ENCODE results near the gene GOLPH3L.
A peak's percentile ranks its signal among the peaks of the same experiment; 100 is the strongest.

Gene GOLPH3L

DNA sequence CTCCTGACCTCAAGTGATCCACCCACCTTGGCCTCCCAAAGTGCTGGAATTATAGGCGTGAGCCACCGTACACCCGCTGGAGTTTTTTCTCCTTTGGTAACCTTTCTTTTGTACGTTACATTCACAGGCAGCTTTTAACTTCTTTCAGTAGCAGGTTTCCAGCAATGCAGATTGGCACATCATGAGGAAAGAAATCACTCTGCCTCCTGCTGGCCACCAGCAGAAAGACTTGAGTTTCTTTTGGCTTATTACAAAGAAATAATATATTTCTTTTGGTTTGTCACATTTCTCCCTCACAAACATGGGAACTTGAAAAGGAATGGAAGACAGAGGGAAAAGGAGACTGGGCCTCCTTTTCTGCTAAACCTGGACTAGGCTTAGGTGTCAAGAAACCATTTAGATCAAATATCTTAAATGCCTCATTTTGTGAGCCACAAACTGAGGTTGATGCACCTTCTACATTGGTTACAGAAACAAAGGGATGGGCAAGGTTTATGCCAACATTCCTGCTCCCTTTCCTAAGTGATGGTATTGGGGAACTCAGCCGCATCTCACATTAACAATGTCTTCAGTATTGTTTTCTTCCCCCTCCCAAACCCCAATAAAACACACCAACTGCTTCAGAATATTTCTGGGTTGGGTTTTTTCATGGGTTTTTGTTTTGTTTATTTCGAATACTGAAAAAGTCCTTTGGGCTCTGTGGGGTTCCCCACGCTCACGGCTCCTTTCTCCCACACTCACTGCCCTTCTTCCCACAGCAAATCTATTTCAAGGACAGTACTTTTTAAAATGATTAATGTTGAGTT lies 75.3 kb downstream of the GOLPH3L start:
- peak; percentile 29; the same call in 2 of the 3 replicates for ATAC-seq
- TF ChIP-seq ZFP3 (CRISPR knock-in tag; IDR thresholded peaks at IDR 0.05) (no peak), OSR1 (CRISPR knock-in tag; IDR thresholded peaks at IDR 0.05) (no peak), BACH2 (CRISPR knock-in tag; IDR thresholded peaks at IDR 0.05; ENCODE audit: borderline replicate concordance) (no peak), ZC3H10 (CRISPR knock-in tag; IDR thresholded peaks at IDR 0.05) (no peak), RARB (CRISPR knock-in tag; IDR thresholded peaks at IDR 0.05) (no peak), PATZ1 (CRISPR knock-in tag; IDR thresholded peaks at IDR 0.05; ENCODE audit: borderline replicate concordance) (no peak), CSRNP3 (CRISPR knock-in tag; IDR thresholded peaks at IDR 0.05) (no peak)

- ATAC-seq: no peak
- TF ChIP-seq CSDC2 (CRISPR knock-in tag; IDR thresholded peaks at IDR 0.05): no peak
Observed at GRCh38 chr1:150620919-150621318, 76.0 kb downstream of the GOLPH3L start.

DNA sequence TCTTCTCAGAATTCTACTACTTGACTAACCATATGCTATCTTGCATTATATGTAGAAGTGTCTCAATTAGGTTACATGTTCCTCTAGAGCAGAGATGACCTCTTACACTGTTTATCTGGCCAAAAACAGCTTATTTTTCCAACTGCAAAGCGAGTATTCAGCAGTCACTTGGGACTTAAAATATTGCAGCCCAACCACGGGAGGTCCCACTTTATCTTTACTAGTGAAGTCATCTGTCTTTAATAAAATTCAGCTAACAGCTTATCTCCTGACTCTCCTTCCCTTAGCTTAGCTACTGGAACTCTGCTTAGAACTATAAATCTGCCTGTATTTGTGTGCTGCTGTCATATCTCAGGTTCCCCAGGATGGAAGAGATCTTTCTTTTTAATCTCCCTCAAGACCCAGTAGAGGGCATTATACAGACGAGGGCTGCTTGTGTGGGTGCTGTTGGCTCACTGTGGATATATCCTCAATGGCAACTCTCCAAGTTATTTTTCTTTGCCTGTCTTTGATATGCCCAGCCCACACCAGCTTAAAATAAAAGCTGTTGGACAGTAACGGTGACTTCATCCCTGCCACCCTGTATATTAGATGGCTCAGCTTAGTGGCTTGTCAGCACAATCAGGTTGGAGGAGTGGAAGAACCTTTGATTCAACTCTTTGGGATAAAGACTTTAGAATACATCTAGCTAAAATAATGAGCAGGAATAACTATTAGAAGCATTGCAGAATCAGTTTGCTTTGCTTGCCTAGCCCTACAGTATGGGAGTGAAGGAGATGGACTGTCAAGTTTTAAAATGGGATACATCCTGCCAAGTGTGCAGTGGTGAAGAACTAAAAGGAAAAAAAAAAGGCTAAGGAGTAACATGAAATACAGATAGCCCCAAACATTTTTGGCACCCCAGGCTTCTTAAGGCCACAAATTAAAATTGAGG lies 77.1 kb downstream of the GOLPH3L start:
- ATAC-seq: peak; percentile 92

DNA sequence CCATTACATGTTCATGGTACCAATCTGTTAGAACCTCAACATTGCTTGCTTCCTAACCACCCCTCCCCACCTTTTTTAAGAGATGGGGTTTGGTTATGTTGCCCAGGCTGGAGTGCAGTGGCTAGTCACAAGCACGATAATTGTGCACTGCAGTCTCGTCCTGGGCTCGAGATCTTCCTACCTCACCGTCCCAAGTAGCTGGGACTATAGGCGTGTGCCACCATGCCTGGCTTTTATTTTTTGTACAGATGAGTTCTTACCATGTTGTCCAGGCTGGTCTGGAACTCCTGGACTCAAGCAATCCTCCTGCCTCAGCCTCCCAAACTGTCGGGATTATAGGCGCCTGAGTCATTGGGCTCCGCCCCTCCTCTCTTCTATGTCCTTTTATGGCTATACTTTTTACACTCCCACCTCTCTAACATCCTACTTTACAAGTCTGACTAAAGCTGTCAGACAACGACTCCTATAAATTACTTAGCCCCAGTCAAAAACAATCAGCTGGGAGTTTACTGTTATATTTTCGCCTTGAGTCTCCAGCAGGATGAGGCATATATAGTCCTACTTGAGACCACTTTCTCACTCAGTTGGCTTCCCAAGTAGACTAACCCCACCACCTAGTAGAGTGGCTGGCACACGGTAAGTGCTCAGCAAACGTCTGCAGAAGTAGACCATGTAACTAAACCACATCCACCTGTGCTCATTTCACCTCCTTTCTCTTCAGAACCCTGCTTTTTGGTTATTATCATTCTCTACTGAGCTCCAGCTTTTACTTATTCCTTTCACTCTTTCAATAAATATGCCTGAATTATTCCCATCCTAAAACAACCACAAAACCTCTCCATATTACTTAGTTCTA lies 81.4 kb downstream of the GOLPH3L start:
- ATAC-seq: no peak
- no peak for TF ChIP-seq ZNF565 (CRISPR knock-in tag; conservative IDR thresholded peaks at IDR 0.05; ENCODE audit: low read depth)
- TF ChIP-seq ZFP30 (CRISPR knock-in tag; IDR thresholded peaks at IDR 0.05): no peak
- TF ChIP-seq CSDC2 (CRISPR knock-in tag; IDR thresholded peaks at IDR 0.05): no peak
- TF ChIP-seq, protein P1, sequence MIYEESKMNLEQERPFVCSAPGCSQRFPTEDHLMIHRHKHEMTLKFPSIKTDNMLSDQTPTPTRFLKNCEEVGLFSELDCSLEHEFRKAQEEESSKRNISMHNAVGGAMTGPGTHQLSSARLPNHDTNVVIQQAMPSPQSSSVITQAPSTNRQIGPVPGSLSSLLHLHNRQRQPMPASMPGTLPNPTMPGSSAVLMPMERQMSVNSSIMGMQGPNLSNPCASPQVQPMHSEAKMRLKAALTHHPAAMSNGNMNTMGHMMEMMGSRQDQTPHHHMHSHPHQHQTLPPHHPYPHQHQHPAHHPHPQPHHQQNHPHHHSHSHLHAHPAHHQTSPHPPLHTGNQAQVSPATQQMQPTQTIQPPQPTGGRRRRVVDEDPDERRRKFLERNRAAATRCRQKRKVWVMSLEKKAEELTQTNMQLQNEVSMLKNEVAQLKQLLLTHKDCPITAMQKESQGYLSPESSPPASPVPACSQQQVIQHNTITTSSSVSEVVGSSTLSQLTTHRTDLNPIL (CRISPR knock-in tag; IDR thresholded peaks at IDR 0.05; ENCODE audit: low read depth): no peak
- no peak for TF ChIP-seq OSR1 (CRISPR knock-in tag; IDR thresholded peaks at IDR 0.05)
- no peak for TF ChIP-seq CSRNP3 (CRISPR knock-in tag; IDR thresholded peaks at IDR 0.05)
- TF ChIP-seq RARB (CRISPR knock-in tag; IDR thresholded peaks at IDR 0.05): no peak
- no peak for TF ChIP-seq ZNF8 (CRISPR knock-in tag; IDR thresholded peaks at IDR 0.05)
- no peak for TF ChIP-seq ISL1 (CRISPR knock-in tag; IDR thresholded peaks at IDR 0.05)
- TF ChIP-seq SNAI2 (CRISPR knock-in tag; IDR thresholded peaks at IDR 0.05): no peak
- no peak for TF ChIP-seq GLIS3 (CRISPR knock-in tag; IDR thresholded peaks at IDR 0.05)
- no peak for TF ChIP-seq TOX (CRISPR knock-in tag; IDR thresholded peaks at IDR 0.05; ENCODE audit: borderline replicate concordance)
- TF ChIP-seq, protein P2, sequence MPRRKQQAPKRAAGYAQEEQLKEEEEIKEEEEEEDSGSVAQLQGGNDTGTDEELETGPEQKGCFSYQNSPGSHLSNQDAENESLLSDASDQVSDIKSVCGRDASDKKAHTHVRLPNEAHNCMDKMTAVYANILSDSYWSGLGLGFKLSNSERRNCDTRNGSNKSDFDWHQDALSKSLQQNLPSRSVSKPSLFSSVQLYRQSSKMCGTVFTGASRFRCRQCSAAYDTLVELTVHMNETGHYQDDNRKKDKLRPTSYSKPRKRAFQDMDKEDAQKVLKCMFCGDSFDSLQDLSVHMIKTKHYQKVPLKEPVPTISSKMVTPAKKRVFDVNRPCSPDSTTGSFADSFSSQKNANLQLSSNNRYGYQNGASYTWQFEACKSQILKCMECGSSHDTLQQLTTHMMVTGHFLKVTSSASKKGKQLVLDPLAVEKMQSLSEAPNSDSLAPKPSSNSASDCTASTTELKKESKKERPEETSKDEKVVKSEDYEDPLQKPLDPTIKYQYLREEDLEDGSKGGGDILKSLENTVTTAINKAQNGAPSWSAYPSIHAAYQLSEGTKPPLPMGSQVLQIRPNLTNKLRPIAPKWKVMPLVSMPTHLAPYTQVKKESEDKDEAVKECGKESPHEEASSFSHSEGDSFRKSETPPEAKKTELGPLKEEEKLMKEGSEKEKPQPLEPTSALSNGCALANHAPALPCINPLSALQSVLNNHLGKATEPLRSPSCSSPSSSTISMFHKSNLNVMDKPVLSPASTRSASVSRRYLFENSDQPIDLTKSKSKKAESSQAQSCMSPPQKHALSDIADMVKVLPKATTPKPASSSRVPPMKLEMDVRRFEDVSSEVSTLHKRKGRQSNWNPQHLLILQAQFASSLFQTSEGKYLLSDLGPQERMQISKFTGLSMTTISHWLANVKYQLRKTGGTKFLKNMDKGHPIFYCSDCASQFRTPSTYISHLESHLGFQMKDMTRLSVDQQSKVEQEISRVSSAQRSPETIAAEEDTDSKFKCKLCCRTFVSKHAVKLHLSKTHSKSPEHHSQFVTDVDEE (CRISPR knock-in tag; IDR thresholded peaks at IDR 0.05): no peak
- no peak for TF ChIP-seq ESRRG (CRISPR knock-in tag; IDR thresholded peaks at IDR 0.05)
- no peak for TF ChIP-seq ZFP3 (CRISPR knock-in tag; IDR thresholded peaks at IDR 0.05)
- no peak for TF ChIP-seq POU6F1 (CRISPR knock-in tag; IDR thresholded peaks at IDR 0.05; ENCODE audit: borderline replicate concordance, low read depth)
- no peak for TF ChIP-seq PPARA (CRISPR knock-in tag; IDR thresholded peaks at IDR 0.05; ENCODE audit: borderline replicate concordance)

More for the DNA sequence above, 77.1 kb downstream of the GOLPH3L start:
- no peak for TF ChIP-seq ZNF8 (CRISPR knock-in tag; IDR thresholded peaks at IDR 0.05)
- TF ChIP-seq RARB (CRISPR knock-in tag; IDR thresholded peaks at IDR 0.05): 0 out of 2 replicates have a peak, but pooled peaks have one; percentile 33

All from SK-N-SH treated with all-trans-retinoic acid at 6 μM for 48 hours (cell line).